WTC11 (cell line): ENCODE results near the gene IQGAP2. TPM values are rescaled to one million over a fixed set of nuclear protein-coding genes. Genes with fewer than 3 reads are reported as not detected.
A peak's percentile ranks its signal among the peaks of the same experiment; 100 is the strongest.

Experiments
- ATAC-seq: fragments of 200-7000 bp; cut with Tn5 transposase; 2 replicates; pipeline ENCODE4 v1.10.0; 2021; ENCODE audit warnings: mild to moderate bottlenecking, moderate library complexity
- CTCF ChIA-PET: fragments of 300-600 bp; sonication (Branson Sonifier 250); formaldehyde crosslinking; loops from one replicate; lab custom pipeline; 2021; ENCODE audit warnings: antibody characterized with exemption; lab: Charles Lee
- POLR2A ChIA-PET: fragments of 350-600 bp; sonication (Branson Sonifier 250); formaldehyde crosslinking; loops from one replicate; lab custom pipeline; 2021; ENCODE audit warnings: antibody characterized with exemption; lab: Charles Lee
- DNase-seq: peaks from one replicate; pipeline ENCODE4 v3.0.0; 2021; ENCODE audit warnings: low spot score
- H3K27ac Mint-ChIP-seq: 2 replicates; pipeline ENCODE4 v1.8.0; 2021; ENCODE audit warnings: mixed read lengths
- H3K27me3 Mint-ChIP-seq: 2 replicates; pipeline ENCODE4 v1.8.0; 2021; ENCODE audit warnings: low read depth, mild to moderate bottlenecking, moderate library complexity, mixed read lengths
- H3K36me3 Mint-ChIP-seq: 2 replicates; pipeline ENCODE4 v1.8.0; 2021; ENCODE audit warnings: mixed read lengths
- H3K4me1 Mint-ChIP-seq: 2 replicates; pipeline ENCODE4 v1.8.0; 2022; ENCODE audit warnings: mixed read lengths
- H3K4me3 Mint-ChIP-seq: 2 replicates; pipeline ENCODE4 v1.8.0; 2021; ENCODE audit warnings: mild to moderate bottlenecking, moderate library complexity, mixed read lengths
- H3K9me3 Mint-ChIP-seq: 2 replicates; pipeline ENCODE4 v1.8.0; 2021; ENCODE audit warnings: mixed read lengths
- ARID4B ChIP-seq: sonication (generic); formaldehyde crosslinking; IDR thresholded peaks from 2 replicates; pipeline ENCODE4 v1.8.0; 2023; ENCODE audit warnings: missing genetic modification reagents, mild to moderate bottlenecking, borderline replicate concordance
- ATF6 ChIP-seq: sonication (generic); formaldehyde crosslinking; IDR thresholded peaks from 2 replicates; pipeline ENCODE4 v1.8.1; 2023; ENCODE audit warnings: mild to moderate bottlenecking, missing genetic modification reagents
- CREB1 ChIP-seq: sonication (generic); formaldehyde crosslinking; IDR thresholded peaks from 2 replicates; pipeline ENCODE4 v1.8.0; 2023; ENCODE audit warnings: mild to moderate bottlenecking, missing genetic modification reagents
- GABPB1 ChIP-seq: sonication (generic); formaldehyde crosslinking; IDR thresholded peaks from 2 replicates; pipeline ENCODE4 v1.8.1; 2023; ENCODE audit warnings: mild to moderate bottlenecking, missing genetic modification reagents
- GRHL2 ChIP-seq: fragments of 250-450 bp; sonication (Bioruptor Pico); IDR thresholded peaks from 2 replicates; pipeline ENCODE4 v1.8.0; 2022; ENCODE audit warnings: mild to moderate bottlenecking, moderate library complexity; ENCODE audit not compliant: insufficient replicate concordance, severe bottlenecking
- HMGXB4 ChIP-seq: sonication (generic); formaldehyde crosslinking; IDR thresholded peaks from 2 replicates; pipeline ENCODE4 v1.8.1; 2023; ENCODE audit warnings: mild to moderate bottlenecking, moderate library complexity, missing genetic modification reagents
- IRF1 ChIP-seq: sonication (generic); formaldehyde crosslinking; IDR thresholded peaks from 2 replicates; pipeline ENCODE4 v1.8.0; 2023; ENCODE audit warnings: missing genetic modification reagents
- JUN ChIP-seq: sonication (generic); formaldehyde crosslinking; IDR thresholded peaks from 2 replicates; pipeline ENCODE4 v1.8.0; 2023; ENCODE audit warnings: mild to moderate bottlenecking, missing genetic modification reagents
- KAT7 ChIP-seq: sonication (generic); formaldehyde crosslinking; IDR thresholded peaks from 2 replicates; pipeline ENCODE4 v1.8.1; 2023; ENCODE audit warnings: missing genetic modification reagents, mild to moderate bottlenecking, borderline replicate concordance
- MAX ChIP-seq: sonication (generic); formaldehyde crosslinking; IDR thresholded peaks from 2 replicates; pipeline ENCODE4 v1.8.0; 2022; ENCODE audit warnings: mild to moderate bottlenecking, missing genetic modification reagents
- MXD4 ChIP-seq: fragments of 250-450 bp; sonication (Bioruptor Pico); IDR thresholded peaks from 2 replicates; pipeline ENCODE4 v1.8.0; 2021; ENCODE audit warnings: mild to moderate bottlenecking, moderate library complexity, borderline replicate concordance
- NFATC4 ChIP-seq: fragments of 250-450 bp; sonication (Bioruptor Pico); IDR thresholded peaks from 2 replicates; pipeline ENCODE4 v1.9.0; 2021; ENCODE audit warnings: mild to moderate bottlenecking
- NR2C2 ChIP-seq: sonication (generic); formaldehyde crosslinking; IDR thresholded peaks from 2 replicates; pipeline ENCODE4 v1.8.0; 2022; ENCODE audit warnings: mild to moderate bottlenecking, missing genetic modification reagents
- OVOL2 ChIP-seq: fragments of 250-450 bp; sonication (Bioruptor Pico); IDR thresholded peaks from 2 replicates; pipeline ENCODE4 v1.9.0; 2021; ENCODE audit warnings: mild to moderate bottlenecking, borderline replicate concordance
- SP1 ChIP-seq: sonication (generic); formaldehyde crosslinking; conservative IDR thresholded peaks from 2 replicates; pipeline ENCODE4 v1.8.1; 2022; ENCODE audit warnings: missing genetic modification reagents
- USF2 ChIP-seq: sonication (generic); formaldehyde crosslinking; IDR thresholded peaks from 2 replicates; pipeline ENCODE4 v1.8.1; 2023; ENCODE audit warnings: mild to moderate bottlenecking, missing genetic modification reagents, moderate library complexity
- ZMAT4 ChIP-seq: fragments of 250-450 bp; sonication (Bioruptor Pico); IDR thresholded peaks from 2 replicates; pipeline ENCODE4 v1.9.0; 2021; ENCODE audit warnings: mild to moderate bottlenecking
- ZNF138 ChIP-seq: sonication (generic); formaldehyde crosslinking; conservative IDR thresholded peaks from 2 replicates; pipeline ENCODE4 v1.8.1; 2022; ENCODE audit warnings: mild to moderate bottlenecking, moderate library complexity, missing genetic modification reagents
- ZNF423 ChIP-seq: fragments of 250-450 bp; sonication (Bioruptor Pico); IDR thresholded peaks from 2 replicates; pipeline ENCODE4 v2.1.2; 2022; ENCODE audit warnings: mild to moderate bottlenecking, moderate library complexity
- ZNF425 ChIP-seq: fragments of 250-450 bp; sonication (Bioruptor Pico); conservative IDR thresholded peaks from 2 replicates; pipeline ENCODE4 v1.9.0; 2021; ENCODE audit warnings: mild to moderate bottlenecking
- ZNF671 ChIP-seq: fragments of 250-450 bp; sonication (Bioruptor Pico); IDR thresholded peaks from 2 replicates; pipeline ENCODE4 v1.8.0; 2021; ENCODE audit warnings: mild to moderate bottlenecking
- total RNA-seq: library from RNA; stranded (reverse); gene quantifications from 3 replicates; pipeline ENCODE4 v1.2.3, GENCODE V29; 2021

The IQGAP2 gene
- total RNA-seq, 1 experiment from 2014 or later = 70.6 TPM

GRCh38 chr5:76483433-76483832 lies 80.3 kb downstream of the IQGAP2 start (continued):
- TF ChIP-seq ZNF425 (no peak), MAX (CRISPR knock-in tag) (no peak), CREB1 (no peak), ZNF671 (CRISPR knock-in tag) (no peak), JUN (no peak)

GRCh38 chr5:76483881-76484280 lies 80.8 kb downstream of the IQGAP2 start:
- Mint-ChIP-seq H3K27ac (peak overlapping the region; percentile 79), H3K9me3 (no peaks in the 10 kb centered on the region), H3K4me3 (no peak overlapping the region), H3K4me1 (peaks cover 81% of the 10 kb centered on the region), H3K36me3 (no peaks in the 10 kb centered on the region), H3K27me3 (no peaks in the 10 kb centered on the region)
- DNase-seq (no peak), ATAC-seq (no peak; the same call in 1 of the 2 replicates)
- ChIA-PET POLR2A (interaction anchor here (1.0 kb wide), 1 partner anchor 10 kb away, joined by 3 read pairs; no protein-coding TSS in a partner anchor), CTCF (interaction anchor here (0.6 to 2.3 kb wide), 22 partner anchors 9 to 291 kb away, joined by 3 to 18 read pairs (median 3); partner anchors contain the start of gene IQGAP2)
- no peak for TF ChIP-seq ZNF423 (CRISPR knock-in tag)
- no peak for TF ChIP-seq SP1 (CRISPR knock-in tag)
- no peak for TF ChIP-seq ZNF425
- TF ChIP-seq ZNF138 (CRISPR knock-in tag) = no peak
- no peak for TF ChIP-seq IRF1 (CRISPR knock-in tag)
- TF ChIP-seq GRHL2 (CRISPR knock-in tag) = no peak
- no peak for TF ChIP-seq OVOL2 (CRISPR knock-in tag)
- no peak for TF ChIP-seq USF2 (CRISPR knock-in tag)
- TF ChIP-seq HMGXB4 (CRISPR knock-in tag) = no peak
- TF ChIP-seq ZMAT4 (CRISPR knock-in tag) = no peak
- TF ChIP-seq NFATC4 (CRISPR knock-in tag) = no peak
- no peak for TF ChIP-seq MXD4 (CRISPR knock-in tag)
- no peak for TF ChIP-seq ATF6
- no peak for TF ChIP-seq GABPB1 (CRISPR knock-in tag)
- TF ChIP-seq KAT7 (CRISPR knock-in tag) = no peak
- TF ChIP-seq NR2C2 (CRISPR knock-in tag) = no peak
- TF ChIP-seq ARID4B = no peak
